Measurements from ENCODE around the gene WWOX.

DNA sequence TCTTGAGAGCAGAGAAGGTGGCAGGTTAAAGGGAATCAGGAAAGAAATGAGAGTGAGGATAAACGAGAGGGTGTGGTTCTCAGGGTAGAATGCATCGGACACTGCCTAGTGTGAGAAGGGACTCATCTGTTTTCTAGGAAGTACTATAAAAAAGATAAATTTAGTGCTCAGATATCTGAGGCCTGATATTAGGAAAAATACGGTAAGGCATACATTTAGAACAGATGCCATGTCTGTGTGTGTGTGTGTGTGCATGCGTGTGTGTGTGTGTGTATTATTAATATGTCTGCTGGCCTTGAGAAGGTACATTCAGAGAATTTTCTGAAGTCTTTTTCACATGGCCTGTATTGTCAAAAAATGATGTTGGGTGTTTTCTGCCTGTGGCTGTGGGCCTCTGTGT is 1086.3 kb downstream of the WWOX start:
- TF ChIP-seq POLR2A (IDR thresholded peaks at IDR 0.05; ENCODE audit: low read depth, low read length) (no peak), MYC (IDR thresholded peaks at IDR 0.05; ENCODE audit: low read depth, low read length) (no peak), POLR2AphosphoS5 (IDR thresholded peaks at IDR 0.05; ENCODE audit: insufficient read depth, low read depth, low read length) (no peak), MAX (IDR thresholded peaks at IDR 0.05; ENCODE audit: insufficient read depth, insufficient read length) (no peak), JUN (IDR thresholded peaks at IDR 0.05; ENCODE audit: borderline replicate concordance, insufficient read depth, insufficient read length, low read depth) (no peak), EZH2 (IDR thresholded peaks at IDR 0.05; ENCODE audit: borderline replicate concordance, low read depth, low read length, severe bottlenecking) (no peak), FOS (IDR thresholded peaks at IDR 0.05; ENCODE audit: borderline replicate concordance, insufficient read depth, low read length) (no peak)
- TF ChIP-seq, protein P1, sequence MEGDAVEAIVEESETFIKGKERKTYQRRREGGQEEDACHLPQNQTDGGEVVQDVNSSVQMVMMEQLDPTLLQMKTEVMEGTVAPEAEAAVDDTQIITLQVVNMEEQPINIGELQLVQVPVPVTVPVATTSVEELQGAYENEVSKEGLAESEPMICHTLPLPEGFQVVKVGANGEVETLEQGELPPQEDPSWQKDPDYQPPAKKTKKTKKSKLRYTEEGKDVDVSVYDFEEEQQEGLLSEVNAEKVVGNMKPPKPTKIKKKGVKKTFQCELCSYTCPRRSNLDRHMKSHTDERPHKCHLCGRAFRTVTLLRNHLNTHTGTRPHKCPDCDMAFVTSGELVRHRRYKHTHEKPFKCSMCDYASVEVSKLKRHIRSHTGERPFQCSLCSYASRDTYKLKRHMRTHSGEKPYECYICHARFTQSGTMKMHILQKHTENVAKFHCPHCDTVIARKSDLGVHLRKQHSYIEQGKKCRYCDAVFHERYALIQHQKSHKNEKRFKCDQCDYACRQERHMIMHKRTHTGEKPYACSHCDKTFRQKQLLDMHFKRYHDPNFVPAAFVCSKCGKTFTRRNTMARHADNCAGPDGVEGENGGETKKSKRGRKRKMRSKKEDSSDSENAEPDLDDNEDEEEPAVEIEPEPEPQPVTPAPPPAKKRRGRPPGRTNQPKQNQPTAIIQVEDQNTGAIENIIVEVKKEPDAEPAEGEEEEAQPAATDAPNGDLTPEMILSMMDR (IDR thresholded peaks at IDR 0.05; ENCODE audit: extremely low read depth in 1 of 2, insufficient read depth in 1 of 2, low read depth in 1 of 2, low read length in 2 of 2), result no peak
